Mucosa of stomach (tissue), 1 donor: Measurements from ENCODE around the gene TEX47.

ENCODE experiments used
- H3K27me3 ChIP-seq: one replicate; pipeline ENCODE4 v1.7.0; 2013; ENCODE audit warnings: mild to moderate bottlenecking, low read length; ENCODE audit not compliant: control insufficient read depth, insufficient read depth
- H3K36me3 ChIP-seq: one replicate; pipeline ENCODE4 v1.7.0; 2013; ENCODE audit warnings: low read length; ENCODE audit not compliant: control insufficient read depth, insufficient read depth
- H3K4me1 ChIP-seq: one replicate; pipeline ENCODE4 v1.7.0; 2013; ENCODE audit warnings: mild to moderate bottlenecking, low read length; ENCODE audit not compliant: control insufficient read depth, insufficient read depth
- H3K4me3 ChIP-seq: one replicate; pipeline ENCODE4 v1.7.0; 2013; ENCODE audit warnings: low read length
- H3K9ac ChIP-seq: one replicate; pipeline ENCODE4 v1.7.0; 2013; ENCODE audit warnings: mild to moderate bottlenecking, low read length, moderate library complexity
- H3K9me3 ChIP-seq: one replicate; pipeline ENCODE4 v1.7.0; 2013; ENCODE audit warnings: mild to moderate bottlenecking, low read length, moderate library complexity; ENCODE audit not compliant: control insufficient read depth
- donor health status: Pancreatic carcinoma.

The TEX47 gene

DNA sequence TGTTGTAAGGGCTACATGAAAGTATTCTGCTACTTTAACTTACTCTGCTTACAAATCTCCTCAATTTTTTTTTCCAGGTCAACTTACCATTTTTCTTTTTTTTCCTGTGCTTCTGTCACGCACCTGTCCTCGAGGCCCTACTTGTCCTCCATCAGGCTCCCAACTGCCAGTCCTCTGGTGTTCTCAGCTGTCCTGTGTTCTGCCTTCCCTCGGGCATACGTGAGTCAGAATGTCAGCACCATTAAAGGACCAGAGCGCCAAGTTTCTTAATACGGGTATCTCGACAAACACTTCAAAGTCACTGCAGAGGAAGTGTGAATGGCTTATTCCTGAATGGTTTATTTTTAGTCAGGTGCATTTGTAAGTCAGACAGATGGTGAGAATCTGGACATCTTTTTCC is at the start of gene TEX47:
Gene TEX47 (minus strand): TSS at position 185 of the 400 bp plus-strand sequence. CDS start 795 bp downstream, outside the sequence.
- Histone ChIP-seq H3K4me1 (no peaks in the 10 kb centered on the region), H3K9me3 (no peaks in the 10 kb centered on the region), H3K36me3 (no peaks in the 10 kb centered on the region), H3K4me3 (no peak within 1 kb of the TSS), H3K27me3 (no peaks in the 10 kb centered on the region), H3K9ac (no peak within 1 kb of the TSS)

DNA sequence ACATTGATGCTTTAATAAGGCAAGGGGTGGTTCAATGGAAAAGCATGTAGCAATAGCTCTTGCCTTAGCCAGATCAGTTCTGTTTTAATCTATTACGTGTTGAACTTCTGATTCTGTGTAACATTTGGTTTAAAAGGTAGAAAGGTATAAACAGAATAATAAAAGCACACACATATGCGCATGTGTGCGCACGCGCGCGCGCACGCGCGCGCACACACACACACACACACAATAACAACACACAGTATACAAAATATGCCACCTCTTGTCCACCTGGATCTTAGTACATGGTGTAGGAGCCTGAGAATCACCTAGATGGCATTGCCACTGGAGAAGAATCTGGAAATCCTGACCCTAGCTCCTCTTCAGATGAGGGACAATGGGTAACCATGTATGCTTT is 49.6 kb upstream of the TEX47 start:
- H3K9ac ChIP-seq, result no peak overlapping the region
- no peaks in the 10 kb centered on the region for H3K36me3 ChIP-seq
- H3K4me1 ChIP-seq, result no peaks in the 10 kb centered on the region
- no peak overlapping the region for H3K4me3 ChIP-seq
- no peaks in the 10 kb centered on the region for H3K27me3 ChIP-seq
- no peaks in the 10 kb centered on the region for H3K9me3 ChIP-seq

DNA sequence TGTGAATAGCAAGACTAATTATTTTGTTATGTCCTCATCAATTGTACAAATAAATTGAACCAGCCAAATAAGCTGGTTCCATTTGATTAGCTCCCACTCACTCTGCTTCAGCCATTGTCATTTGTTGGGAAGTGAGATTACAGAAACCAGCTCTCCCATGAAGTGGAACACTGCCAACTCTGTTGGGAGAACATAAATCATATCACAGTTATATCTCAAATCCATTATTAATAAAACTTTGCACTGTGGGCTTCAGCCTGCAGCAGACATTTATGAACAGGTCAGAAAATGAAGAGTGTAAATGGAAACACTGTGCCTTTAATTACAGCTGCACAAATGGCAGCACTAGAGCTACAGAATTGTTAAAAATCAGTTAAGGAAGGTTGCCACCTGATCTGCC is 46.7 kb upstream of the TEX47 start:
- no peak overlapping the region for H3K9ac ChIP-seq
- no peaks in the 10 kb centered on the region for H3K36me3 ChIP-seq
- no peaks in the 10 kb centered on the region for H3K4me1 ChIP-seq
- H3K4me3 ChIP-seq, result no peak overlapping the region
- H3K27me3 ChIP-seq, result no peaks in the 10 kb centered on the region
- no peaks in the 10 kb centered on the region for H3K9me3 ChIP-seq

DNA sequence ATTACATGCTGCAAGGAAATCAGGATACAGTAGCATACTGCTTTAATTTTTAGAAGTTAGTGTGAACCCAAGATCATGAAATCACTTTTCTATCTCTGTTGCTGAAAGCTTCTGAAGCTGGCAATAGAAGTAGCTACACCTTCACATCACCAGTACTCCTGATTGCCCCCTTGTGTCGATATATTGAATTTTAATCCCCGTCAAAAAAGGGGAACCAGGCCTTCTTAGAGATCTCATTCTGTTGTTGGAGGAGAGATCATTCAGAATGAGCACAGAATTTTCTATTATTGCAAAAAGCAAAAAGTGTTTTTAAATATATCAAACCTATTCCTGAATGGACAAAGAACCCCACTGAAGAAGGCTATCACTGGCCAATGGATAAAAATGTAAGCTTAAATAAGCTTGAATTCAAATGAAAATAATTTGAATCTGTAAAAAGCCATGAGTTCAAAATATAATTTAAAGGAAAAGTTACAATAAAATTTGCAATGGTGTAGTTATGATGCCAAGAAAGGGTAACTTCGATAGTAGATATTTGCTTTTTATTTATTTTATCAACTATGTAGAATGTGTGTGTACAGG is 39.7 kb upstream of the TEX47 start:
- Histone ChIP-seq H3K36me3 (no peaks in the 10 kb centered on the region), H3K4me1 (no peaks in the 10 kb centered on the region), H3K9ac (no peak overlapping the region), H3K27me3 (no peaks in the 10 kb centered on the region), H3K4me3 (no peak overlapping the region), H3K9me3 (no peaks in the 10 kb centered on the region)

DNA sequence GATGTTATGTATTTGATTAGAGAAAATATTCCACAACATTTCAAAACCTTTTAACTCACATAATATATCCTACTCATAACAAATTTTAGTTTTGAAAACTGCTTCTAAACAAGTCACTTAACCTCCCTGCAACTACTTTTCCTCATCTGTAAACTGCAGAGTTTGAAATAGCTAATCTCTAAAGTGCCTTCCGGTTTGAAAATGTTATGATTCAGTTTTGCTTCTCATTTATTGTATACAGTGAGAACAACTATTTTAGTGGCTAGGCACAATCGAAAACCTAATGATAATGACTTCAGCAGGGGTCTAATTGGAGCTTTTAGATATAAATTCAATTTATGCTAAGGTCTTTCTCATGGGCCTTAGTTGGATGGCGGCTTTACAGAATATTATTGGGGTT is 30.7 kb upstream of the TEX47 start:
- H3K9me3 ChIP-seq, result no peaks in the 10 kb centered on the region
- H3K4me3 ChIP-seq, result no peak overlapping the region
- H3K9ac ChIP-seq, result no peak overlapping the region
- H3K36me3 ChIP-seq, result no peaks in the 10 kb centered on the region
- no peaks in the 10 kb centered on the region for H3K4me1 ChIP-seq
- H3K27me3 ChIP-seq, result no peaks in the 10 kb centered on the region

DNA sequence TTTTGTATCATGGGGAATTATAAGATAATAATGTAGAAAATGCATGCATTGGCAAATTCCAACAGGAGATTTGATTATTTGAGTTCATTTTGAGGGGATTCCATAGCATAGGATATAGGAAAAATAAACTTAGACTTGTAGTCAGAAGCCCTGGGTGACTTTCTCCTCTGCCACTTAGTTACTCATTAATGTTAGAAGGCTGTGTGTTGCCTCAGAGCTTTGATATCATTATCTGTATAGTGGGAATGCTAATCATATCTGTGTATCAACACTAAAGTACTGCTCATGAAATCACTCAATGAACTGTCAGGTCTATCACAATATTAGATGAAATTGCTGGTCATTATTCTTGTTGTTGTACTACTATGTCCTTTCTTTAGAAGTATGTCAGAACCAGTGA is 23.0 kb upstream of the TEX47 start:
- no peaks in the 10 kb centered on the region for H3K27me3 ChIP-seq
- H3K9ac ChIP-seq, result no peak overlapping the region

DNA sequence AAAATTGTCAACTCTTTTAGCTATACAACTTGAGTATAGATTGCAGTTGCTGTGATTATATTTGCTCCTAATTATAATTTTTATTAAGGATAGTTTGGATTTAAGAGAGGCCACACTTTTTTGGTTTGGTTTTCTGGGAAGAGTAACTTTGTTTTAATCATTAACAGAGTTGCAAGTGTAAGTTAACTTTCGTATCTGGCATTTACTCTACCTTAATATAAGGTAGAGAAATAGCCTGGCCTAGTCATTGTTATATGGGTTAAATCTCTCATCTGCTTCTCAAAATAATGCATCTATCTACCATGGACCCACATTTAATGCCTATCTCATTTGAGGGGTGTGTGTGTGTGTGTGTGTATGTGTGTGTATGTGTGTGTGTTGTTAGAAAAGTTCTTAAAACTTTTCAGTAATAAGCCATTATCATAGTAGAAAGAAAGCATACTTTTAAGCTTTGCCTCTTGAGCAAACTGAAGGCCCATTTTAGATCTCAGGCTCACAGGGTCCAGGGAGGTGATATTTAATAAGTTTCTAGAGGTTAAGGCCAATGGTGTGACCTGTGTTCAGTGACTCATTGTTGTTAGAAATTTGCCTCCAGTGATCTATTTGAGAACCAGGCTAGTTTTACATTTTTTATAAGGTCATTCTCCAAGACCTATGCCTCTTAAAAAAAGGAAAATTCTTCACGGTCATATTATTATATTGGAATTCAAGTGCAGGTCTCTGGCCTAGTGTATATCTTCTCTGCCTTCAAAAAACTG is 10.9 kb upstream of the TEX47 start:
- Histone ChIP-seq H3K4me3 (no peak overlapping the region), H3K36me3 (no peaks in the 10 kb centered on the region), H3K27me3 (no peaks in the 10 kb centered on the region), H3K4me1 (no peaks in the 10 kb centered on the region), H3K9me3 (no peaks in the 10 kb centered on the region), H3K9ac (no peak overlapping the region)

More for the DNA sequence above, 23.0 kb upstream of the TEX47 start:
- no peaks in the 10 kb centered on the region for H3K4me1 ChIP-seq
- H3K9me3 ChIP-seq, result no peaks in the 10 kb centered on the region
- H3K4me3 ChIP-seq, result no peak overlapping the region
- no peaks in the 10 kb centered on the region for H3K36me3 ChIP-seq

DNA sequence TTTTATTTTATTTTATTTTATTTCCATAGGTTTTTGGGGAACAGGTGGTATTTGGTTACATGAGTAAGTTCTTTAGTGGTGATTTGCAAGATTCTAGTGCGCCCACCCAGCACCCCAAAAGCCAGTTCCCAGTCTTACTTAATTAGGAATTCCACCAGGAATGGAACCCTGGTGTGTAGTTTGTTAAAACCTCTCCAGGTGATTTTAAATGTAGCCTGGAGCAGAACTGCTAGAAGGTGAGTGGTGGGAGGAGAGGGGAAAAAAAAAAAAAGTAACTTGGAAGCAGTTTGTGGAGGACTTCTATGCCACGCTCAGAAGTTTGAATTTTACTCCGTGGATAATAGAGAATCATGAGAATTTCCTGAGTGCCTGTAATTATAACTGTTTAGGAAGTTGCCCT is 5.5 kb upstream of the TEX47 start:
- Histone ChIP-seq H3K9me3 (no peaks in the 10 kb centered on the region), H3K36me3 (no peaks in the 10 kb centered on the region), H3K4me1 (no peaks in the 10 kb centered on the region), H3K4me3 (no peak overlapping the region), H3K9ac (no peak overlapping the region), H3K27me3 (no peaks in the 10 kb centered on the region)

DNA sequence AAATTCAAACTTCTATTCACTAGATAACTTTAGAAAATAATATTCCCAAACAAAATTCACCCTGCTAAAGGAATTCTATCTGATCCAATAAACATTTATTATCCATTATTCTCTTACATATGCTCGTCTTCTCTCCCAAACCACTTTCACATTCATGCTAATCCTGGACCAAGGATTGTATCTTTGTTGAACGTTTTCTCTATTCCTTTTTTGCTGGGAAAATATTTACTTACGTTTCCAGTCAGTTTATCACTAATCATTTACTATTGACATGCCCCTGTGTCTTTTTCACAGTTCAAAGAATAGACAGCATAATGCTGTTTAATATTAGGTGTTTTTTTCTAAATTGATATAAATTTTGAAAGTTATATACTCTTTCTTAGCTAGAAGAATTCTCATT is 3.2 kb downstream of the TEX47 start:
- no peaks in the 10 kb centered on the region for H3K9me3 ChIP-seq

DNA sequence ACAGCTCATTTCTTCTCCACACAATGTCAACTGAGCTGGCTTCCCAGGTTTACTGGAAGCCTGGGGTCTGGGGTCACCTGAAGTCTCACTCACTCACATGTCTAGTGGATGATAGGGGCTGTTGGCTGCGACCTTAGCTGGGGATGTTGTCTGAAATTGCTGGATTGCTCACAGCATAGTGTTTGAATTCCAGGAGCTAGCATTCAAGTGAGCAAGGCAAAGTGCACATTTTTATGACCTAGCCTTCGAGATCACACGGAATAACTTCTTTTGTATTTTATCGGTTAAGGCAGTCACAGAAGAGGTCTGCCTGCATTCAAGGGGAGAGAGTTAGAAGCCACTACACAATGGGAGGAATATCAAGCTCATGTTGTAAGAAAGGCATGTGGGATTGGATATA is 3.6 kb downstream of the TEX47 start:
- Histone ChIP-seq H3K36me3 (no peaks in the 10 kb centered on the region), H3K9me3 (no peaks in the 10 kb centered on the region), H3K4me1 (no peaks in the 10 kb centered on the region), H3K9ac (no peak overlapping the region), H3K27me3 (no peaks in the 10 kb centered on the region), H3K4me3 (no peak overlapping the region)

More for the DNA sequence above, 3.2 kb downstream of the TEX47 start:
- H3K4me3 ChIP-seq, result no peak overlapping the region
- no peaks in the 10 kb centered on the region for H3K4me1 ChIP-seq
- H3K9ac ChIP-seq, result no peak overlapping the region
- H3K36me3 ChIP-seq, result no peaks in the 10 kb centered on the region
- H3K27me3 ChIP-seq, result no peaks in the 10 kb centered on the region

DNA sequence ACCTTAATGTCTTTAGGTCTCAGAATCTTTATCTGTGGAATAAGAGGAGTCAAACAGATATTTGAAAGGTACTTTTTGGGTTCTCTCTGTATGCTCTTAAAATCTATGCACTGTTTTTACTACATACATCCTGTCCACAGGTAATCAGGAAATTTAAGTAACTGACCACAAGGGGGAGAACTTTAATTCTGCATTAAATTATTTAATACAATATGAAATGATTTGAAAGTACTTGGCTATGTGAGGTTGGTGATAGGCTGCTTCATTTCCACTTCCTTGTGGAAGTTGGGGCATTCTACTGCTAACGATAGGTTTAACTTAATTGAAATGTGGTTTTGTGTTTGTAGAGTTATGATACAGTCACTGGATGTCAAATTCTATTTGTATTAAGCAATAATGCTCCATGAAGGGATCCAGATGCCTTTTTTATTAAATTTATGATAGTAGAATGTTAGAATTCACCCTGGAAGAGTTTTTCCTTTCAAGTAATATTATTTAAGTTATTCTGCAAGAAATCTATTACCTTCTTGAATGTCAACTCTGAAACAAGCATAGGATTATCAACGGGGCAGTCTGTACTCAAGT is 6.0 kb downstream of the TEX47 start:
- no peak overlapping the region for H3K9ac ChIP-seq
- no peaks in the 10 kb centered on the region for H3K36me3 ChIP-seq
- H3K4me1 ChIP-seq, result no peaks in the 10 kb centered on the region
- no peak overlapping the region for H3K4me3 ChIP-seq
- no peaks in the 10 kb centered on the region for H3K9me3 ChIP-seq
- H3K27me3 ChIP-seq, result no peaks in the 10 kb centered on the region

DNA sequence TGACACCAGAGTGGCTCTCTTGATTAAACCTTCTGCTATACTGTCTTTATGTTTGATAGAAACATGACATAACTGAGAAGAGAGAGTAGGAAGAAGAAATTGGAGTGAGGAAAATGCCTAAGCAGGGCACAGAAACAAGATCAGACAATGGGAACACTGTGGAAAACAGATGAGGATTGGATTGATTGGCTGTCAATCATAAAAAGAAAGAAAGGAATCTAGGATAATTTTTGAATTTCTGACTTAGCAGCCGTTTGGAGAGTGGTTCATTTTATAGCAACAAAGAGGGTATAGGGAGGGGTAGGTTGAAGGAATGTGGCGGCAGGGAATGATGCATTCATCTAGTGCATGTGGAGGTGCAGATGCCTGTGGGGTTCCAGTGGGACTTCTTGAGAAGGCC is 7.8 kb downstream of the TEX47 start:
- no peak overlapping the region for H3K4me3 ChIP-seq
- H3K27me3 ChIP-seq, result no peaks in the 10 kb centered on the region
- no peaks in the 10 kb centered on the region for H3K4me1 ChIP-seq
- H3K36me3 ChIP-seq, result no peaks in the 10 kb centered on the region
- H3K9ac ChIP-seq, result no peak overlapping the region
- H3K9me3 ChIP-seq, result no peaks in the 10 kb centered on the region
